ENCODE measurements around the gene NCAPH2. TPM values are rescaled to one million over a fixed set of nuclear protein-coding genes. Genes with fewer than 3 reads are reported as not detected.

NCAPH2 gene
- total and polyA plus RNA-seq, 9 of the 15 experiments (the other 6 are each of a cell fraction or from before 2014, with no cell fraction given), result 3.6 to 88.6 (median 32.4) TPM

DNA sequence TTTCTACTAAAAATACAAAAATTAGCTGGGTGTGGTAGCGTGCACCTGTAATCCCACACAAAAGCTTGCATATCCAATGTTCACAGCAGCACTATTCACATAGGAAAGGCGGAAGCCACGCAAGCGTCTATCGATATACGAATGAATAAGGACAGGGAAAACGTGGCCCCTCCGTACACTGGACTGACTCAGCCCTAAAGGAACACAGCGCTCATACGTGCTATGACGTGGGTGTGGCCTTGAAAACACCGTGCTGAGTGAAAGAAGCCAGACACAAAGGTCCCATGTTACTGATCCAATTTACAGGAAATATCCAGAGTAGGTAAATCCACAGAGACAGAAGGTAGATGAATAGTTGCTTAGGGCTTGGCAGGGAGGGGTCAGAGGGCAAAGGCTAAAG lies 7.6 kb upstream of the NCAPH2 start:
- Histone ChIP-seq H3K27ac (ENCODE audit: extremely low read depth, low read depth, low read length) (no peak overlapping the region), H3K4me2 (ENCODE audit: insufficient read depth, low read length) (no peak overlapping the region), H2AFZ (ENCODE audit: low read depth, low read length) (no peak overlapping the region), H3K9me3 (replicated peaks; ENCODE audit: control insufficient read depth, insufficient read depth, low read depth, low read length) (0 out of 2 replicates have a peak, but pooled peaks cover 1% of the 10 kb centered on the region), H3K9me1 (ENCODE audit: control insufficient read depth, insufficient read depth, low read length) (no peaks in the 10 kb centered on the region), H3K79me2 (ENCODE audit: control insufficient read depth, insufficient read depth, low read length) (no peaks in the 10 kb centered on the region), H4K20me1 (replicated peaks; ENCODE audit: control insufficient read depth, insufficient read depth, low read length) (no peaks in the 10 kb centered on the region), H3K4me3 (no peak overlapping the region), H3K36me3 (ENCODE audit: control insufficient read depth, insufficient read depth, low read length) (peaks cover 17% of the 10 kb centered on the region; the same call in 1 of the 3 replicates), H3K9ac (ENCODE audit: insufficient read depth in 1 of 2, low read depth in 2 of 2, low read length in 2 of 2) (no peak overlapping the region), H3K4me1 (replicated peaks in 1 of 2; ENCODE audit: control insufficient read depth in 2 of 2, insufficient read depth in 2 of 2, low read length in 2 of 2) (peaks cover 3 to 26% of the 10 kb centered on the region in 2 experiments; a peak in 3 of 5 replicates), H3K27me3 (ENCODE audit: control insufficient read depth in 2 of 2, insufficient read depth in 2 of 2, low read length in 2 of 2) (no peaks in the 10 kb centered on the region)
- ATAC-seq (no peak), DNase-seq (ENCODE audit: extremely low read depth in 1 of 4, low spot score in 3 of 4) (no peak), FAIRE-seq (no peak)
- intact Hi-C loops (cut with micrococcal nuclease) (no loop called here), in situ Hi-C loops (cut with MboI) (no loop called here)
- POLR2A ChIA-PET, result interaction anchor here (0.6 kb wide), 1 partner anchor 72 kb away, joined by 3 read pairs; no protein-coding TSS in a partner anchor
- no TSS peak for BruUV-seq (replicated peaks)
- 87% methylated on average over 12 of the region's 12 CpGs for WGBS (ENCODE audit: insufficient coverage, low coverage, missing lambda C conversion rate)
- TF ChIP-seq NR2C1 (IDR thresholded peaks at IDR 0.05), result peak; percentile 51
- TF ChIP-seq NR2C1 (tag; IDR thresholded peaks at IDR 0.05), result peak; percentile 43; the same call in 1 of the 2 replicates
- TF ChIP-seq ARID3A (IDR thresholded peaks at IDR 0.05; ENCODE audit: borderline replicate concordance, low read depth, low read length), result no peak
- CTCF ChIA-PET (ENCODE audit: low intra/inter-chr PET ratio), result no interaction called here

DNA sequence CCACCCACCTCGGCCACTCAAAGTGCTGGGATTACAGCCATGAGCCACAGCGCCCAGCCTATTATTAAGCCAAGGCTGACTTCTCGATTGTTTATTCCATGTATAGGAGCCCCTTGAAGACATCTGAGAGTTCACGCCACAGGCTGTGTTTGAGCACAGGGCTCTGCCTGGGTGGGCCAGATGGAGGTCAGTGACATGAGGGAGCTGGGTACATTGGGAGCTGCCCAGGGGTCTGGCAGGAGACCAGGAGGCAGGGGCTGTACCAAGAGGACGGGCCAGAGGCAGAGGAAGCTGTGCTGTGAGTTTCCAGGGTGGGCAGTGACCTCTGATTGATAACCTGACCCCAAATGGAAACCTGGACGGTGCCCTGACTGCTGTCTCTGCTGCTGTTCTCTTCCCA lies 5.9 kb upstream of the NCAPH2 start:
- H3K9me3 ChIP-seq (replicated peaks; ENCODE audit: control insufficient read depth, insufficient read depth, low read depth, low read length), result 0 out of 2 replicates have a peak, but pooled peaks cover 1% of the 10 kb centered on the region
- H3K4me1 ChIP-seq (replicated peaks in 1 of 2; ENCODE audit: control insufficient read depth in 2 of 2, insufficient read depth in 2 of 2, low read length in 2 of 2), result peaks cover 3 to 43% of the 10 kb centered on the region in 2 experiments; a peak in 3 of 5 replicates
- ChIA-PET CTCF (ENCODE audit: low intra/inter-chr PET ratio) (no interaction called here), POLR2A (no interaction called here)
- no peak overlapping the region for H2AFZ ChIP-seq (ENCODE audit: low read depth, low read length)
- in situ Hi-C loops (cut with MboI), result no loop called here
- no peaks in the 10 kb centered on the region for H3K9me1 ChIP-seq (ENCODE audit: control insufficient read depth, insufficient read depth, low read length)
- H3K27ac ChIP-seq (ENCODE audit: extremely low read depth, low read depth, low read length), result no peak overlapping the region
- FAIRE-seq (no peak), DNase-seq (ENCODE audit: extremely low read depth in 1 of 4, low spot score in 3 of 4) (no peak), ATAC-seq (no peak)
- no peak overlapping the region; a peak in 1 of 4 replicates for H3K9ac ChIP-seq (ENCODE audit: insufficient read depth in 1 of 2, low read depth in 2 of 2, low read length in 2 of 2)
- peaks cover 22% of the 10 kb centered on the region; the same call in 1 of the 3 replicates for H3K36me3 ChIP-seq (ENCODE audit: control insufficient read depth, insufficient read depth, low read length)
- no peaks in the 10 kb centered on the region for H4K20me1 ChIP-seq (replicated peaks; ENCODE audit: control insufficient read depth, insufficient read depth, low read length)
- WGBS (ENCODE audit: insufficient coverage, low coverage, missing lambda C conversion rate), result 84% methylated on average over 5 of the region's 6 CpGs
- peaks cover 8% of the 10 kb centered on the region for H3K79me2 ChIP-seq (ENCODE audit: control insufficient read depth, insufficient read depth, low read length)
- no peak overlapping the region for H3K4me2 ChIP-seq (ENCODE audit: insufficient read depth, low read length)
- no peaks in the 10 kb centered on the region for H3K27me3 ChIP-seq (ENCODE audit: control insufficient read depth in 2 of 2, insufficient read depth in 2 of 2, low read length in 2 of 2)
- H3K4me3 ChIP-seq, result no peak overlapping the region
- intact Hi-C loops (cut with micrococcal nuclease), result no loop called here
- no TSS peak for BruUV-seq (replicated peaks)
- TF ChIP-seq, protein P1, sequence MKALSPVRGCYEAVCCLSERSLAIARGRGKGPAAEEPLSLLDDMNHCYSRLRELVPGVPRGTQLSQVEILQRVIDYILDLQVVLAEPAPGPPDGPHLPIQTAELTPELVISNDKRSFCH (CRISPR knock-in tag; IDR thresholded peaks at IDR 0.05), result no peak
- TF ChIP-seq, protein P1 (tag; IDR thresholded peaks at IDR 0.05), result no peak
- no peak for TF ChIP-seq SIRT6 (IDR thresholded peaks at IDR 0.05; ENCODE audit: low read depth, low read length)
